Ovary (tissue), 9 donors: Measurements from ENCODE around the gene PTPN23. TPM values are rescaled to one million over a fixed set of nuclear protein-coding genes. Genes with fewer than 3 reads are reported as not detected.

Experiments
- DNase-seq, 5 donors: peaks; one replicate each; pipeline ENCODE4 v3.0.0-alpha.2; 2019 to 2020
- H3K27ac ChIP-seq, 2 donors: fragments of 200-600 bp; one replicate each; pipeline versions ENCODE4 v1.5.1 to v1.8.0; 2019 to 2022
- H3K27me3 ChIP-seq: fragments of 200-600 bp; one replicate; pipeline ENCODE4 v1.8.0; 2022
- H3K36me3 ChIP-seq: fragments of 200-600 bp; sonication (generic); one replicate; pipeline ENCODE4 v1.5.1; 2019
- H3K4me1 ChIP-seq: one replicate; pipeline ENCODE4 v1.8.1; 2013; ENCODE audit warnings: mild to moderate bottlenecking, moderate library complexity; ENCODE audit not compliant: insufficient read depth
- H3K4me3 ChIP-seq: fragments of 200-600 bp; sonication (generic); one replicate; pipeline ENCODE4 v1.5.1; 2017
- H3K9me3 ChIP-seq, 2 donors: fragments of 200-600 bp in 1 of 2; sonication (generic) in 1 of 2; one replicate each; pipeline versions ENCODE4 v1.5.1 to v1.8.1; 2013 to 2019; ENCODE audit warnings: mild to moderate bottlenecking in 1 of 2, moderate library complexity in 1 of 2
- CTCF ChIP-seq, 3 donors: fragments of 450-650 bp in 2 of 3; fragments of 200-600 bp in 1 of 3; IDR thresholded peaks; one replicate each; pipeline versions ENCODE4 v1.5.1 to v1.8.0; 2016 to 2022; ENCODE audit warnings: antibody characterized with exemption in 3 of 3, mild to moderate bottlenecking in 1 of 3
- EP300 ChIP-seq: sonication (generic); formaldehyde crosslinking; IDR thresholded peaks from one replicate; pipeline ENCODE4 v1.6.1; 2017; ENCODE audit warnings: antibody characterized with exemption
- POLR2A ChIP-seq: fragments of 450-650 bp; IDR thresholded peaks from one replicate; pipeline ENCODE4 v1.6.1; 2017; ENCODE audit warnings: antibody characterized with exemption, mild to moderate bottlenecking, moderate library complexity
- WGBS, 3 donors: extraction: QIAGEN DNeasy Blood & Tissue Kit in 1 of 3; methylation state at CpG; one replicate each; pipeline versions ENCODE4 v1.1.5 to v1.1.7; 2013 to 2017; 5-methylcytosine and 5-hydroxymethylcytosine counted together
- intact Hi-C, 4 donors: fragments of 100-400 bp; cut with DNase I; formaldehyde crosslinking; loops; one replicate each; pipeline versions ENCODE4 v1.11.0 to v1.15.1; 2022 to 2023
- polyA plus RNA-seq, 2 donors: library from polyadenylated mRNA; stranded (reverse); fragments of 200-250 nt in 1 of 2; fragments of 350-450 nt in 1 of 2; fragmentation: Illumina TruSeq in 1 of 2; extraction: RNeasy Lipid Tissue Mini Kit (QIAGEN cat#74804) in 1 of 2; gene quantifications; one replicate each; pipeline ENCODE4 v1.2.3, GENCODE V29; 2013 to 2014
- total RNA-seq, 7 donors: library from RNA; depleted of rRNA in 2 of 7; stranded (reverse); fragments of >200 nt in 2 of 7; fragmentation: NEBNext Ultra II Directional in 3 of 7; extraction: Animal tissue kit (Norgen Biotek cat#: 25700) in 3 of 7; gene quantifications; one replicate each; pipeline versions ENCODE4 v1.1.0 to v1.2.4, GENCODE V29; 2016 to 2023
- donor health status: DM: no; HTN: no; CAD: no; lungs with moderate emphysema.
- donor health status: DM: no; HTN: no; CAD: no.
- donor health status: Bipolar disorder and iron deficiency.
- donor health status: DM: yes; HTN: yes; CAD: no.
- donor health status: DM: no; HTN: no; CAD: no.
- donor health status: DM: yes; HTN: yes; CAD: no.

PTPN23 gene
- total and polyA plus RNA-seq, 9 donors, result 7.3 to 56.9 (median 42.6) TPM

- no peak for DNase-seq
- Histone ChIP-seq H3K27me3 (no peaks in the 10 kb centered on the region), H3K36me3 (no peaks in the 10 kb centered on the region), H3K4me1 (no peaks in the 10 kb centered on the region), H3K27ac (no peak overlapping the region), H3K4me3 (no peak overlapping the region), H3K9me3 (no peaks in the 10 kb centered on the region)
- intact Hi-C loops, result loop anchor here in 1 of 4 donors (10.0 kb wide), 1 partner anchor 46 kb away; the partner anchor contains the start of gene SCAP
- no peak for TF ChIP-seq CTCF (IDR thresholded peaks at IDR 0.05)
- TF ChIP-seq POLR2A, result no peak
- no peak for TF ChIP-seq EP300
- WGBS, 3 donors, result 56 to 69% (median 66%) methylated on average over 6 of the region's 6 CpGs
Measured at GRCh38 chr3:47428662-47429061, 47.8 kb downstream of the PTPN23 start.

DNA sequence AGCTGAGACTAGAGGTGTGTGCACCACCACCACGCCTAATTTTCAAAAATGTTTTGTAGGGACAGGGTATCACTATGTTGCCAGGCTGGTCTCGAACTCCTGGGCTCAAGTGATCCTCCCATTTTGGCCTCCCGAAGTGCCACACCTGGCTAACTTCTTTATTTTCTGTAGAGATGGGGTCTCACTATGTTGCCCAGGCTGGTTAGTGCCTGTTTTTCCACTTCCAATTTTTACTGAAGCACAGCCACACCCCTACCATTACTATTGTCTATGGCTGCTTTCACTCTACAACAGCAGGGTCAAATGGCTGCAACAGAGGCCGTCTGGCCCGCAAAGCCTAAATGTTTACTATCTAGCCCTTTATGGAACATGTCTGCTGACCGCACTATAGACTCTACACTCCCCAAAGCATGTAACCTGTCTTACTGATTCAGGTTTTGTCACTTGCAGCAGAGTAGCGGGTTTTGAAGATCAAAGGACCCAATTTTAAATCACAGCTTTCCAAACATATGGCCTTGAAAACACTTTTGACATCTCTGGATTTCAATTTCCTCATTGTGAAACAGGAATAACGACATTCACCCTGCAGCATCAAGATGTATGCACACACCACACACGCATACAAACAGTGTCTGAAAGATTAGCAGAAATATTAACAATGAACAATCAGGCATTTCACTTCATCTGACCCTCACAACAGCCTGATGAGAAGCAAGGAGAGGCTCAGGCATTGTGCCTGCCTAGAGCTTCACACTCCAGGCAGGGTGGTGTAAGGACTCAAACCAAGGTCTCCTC, 48.9 kb downstream of the PTPN23 start:
- Histone ChIP-seq H3K27ac (no peak overlapping the region), H3K27me3 (no peaks in the 10 kb centered on the region), H3K36me3 (no peaks in the 10 kb centered on the region), H3K4me1 (no peaks in the 10 kb centered on the region), H3K9me3 (no peaks in the 10 kb centered on the region), H3K4me3 (no peak overlapping the region)
- intact Hi-C loops, result loop anchor here in 1 of 4 donors (10.0 kb wide), 1 partner anchor 45 kb away; the partner anchor contains the start of gene SCAP
- WGBS, 3 donors, result 92 to 94% (median 93%) methylated on average over 9 of the region's 9 CpGs
- no peak for DNase-seq
- no peak for TF ChIP-seq POLR2A
- TF ChIP-seq CTCF (IDR thresholded peaks at IDR 0.05), result no peak
- TF ChIP-seq EP300, result no peak

DNA sequence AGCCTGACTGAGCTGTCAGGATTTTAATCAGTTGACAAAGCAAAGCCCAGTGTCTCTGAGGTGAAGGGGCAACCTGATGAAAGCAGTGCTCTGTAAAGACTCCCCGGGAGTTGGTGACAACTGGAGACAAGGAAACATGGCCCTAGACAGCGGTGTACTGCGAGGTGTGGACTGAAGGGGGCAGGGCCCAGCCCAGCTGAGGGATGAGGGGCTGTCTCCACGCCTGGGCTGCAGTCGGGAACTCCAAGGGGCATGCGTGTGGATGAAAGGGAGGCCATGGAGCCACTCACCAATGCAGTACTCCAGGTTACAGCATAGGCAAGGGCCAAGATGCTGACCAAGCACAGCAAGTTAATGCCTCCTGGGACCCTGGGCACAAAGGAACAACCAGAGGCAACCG, 49.8 kb downstream of the PTPN23 start:
- Histone ChIP-seq H3K27me3 (no peaks in the 10 kb centered on the region), H3K36me3 (no peaks in the 10 kb centered on the region), H3K27ac (no peak overlapping the region), H3K4me1 (no peaks in the 10 kb centered on the region), H3K9me3 (no peaks in the 10 kb centered on the region), H3K4me3 (no peak overlapping the region)
- intact Hi-C loops, result no loop called here
- DNase-seq, result no peak
- WGBS, 3 donors, result 91 to 92% (median 91%) methylated on average over 7 of the region's 7 CpGs
- TF ChIP-seq CTCF (IDR thresholded peaks at IDR 0.05) (no peak), POLR2A (no peak), EP300 (no peak)

- no peaks in the 10 kb centered on the region for H3K9me3 ChIP-seq
- no peak overlapping the region for H3K27ac ChIP-seq
- 73 to 84% (median 83%) methylated on average over 3 of the region's 3 CpGs for WGBS, 3 donors
- intact Hi-C loops, result no loop called here
- H3K36me3 ChIP-seq, result no peaks in the 10 kb centered on the region
- H3K27me3 ChIP-seq, result no peaks in the 10 kb centered on the region
- no peak for DNase-seq
- no peaks in the 10 kb centered on the region for H3K4me1 ChIP-seq
- TF ChIP-seq POLR2A, result no peak
- TF ChIP-seq EP300, result no peak
- no peak for TF ChIP-seq CTCF (IDR thresholded peaks at IDR 0.05)
- no peak overlapping the region for H3K4me3 ChIP-seq
Measured at GRCh38 chr3:47431225-47431624, 50.4 kb downstream of the PTPN23 start.
